ENCODE data around the gene MIEF2.

The MIEF2 gene

GRCh38 chr17:18309202-18309601, 48.7 kb downstream of the MIEF2 start:
- no peak overlapping the region for H3K4me3 ChIP-seq (ENCODE audit: low read depth, low read length)
- TF ChIP-seq, protein P1, sequence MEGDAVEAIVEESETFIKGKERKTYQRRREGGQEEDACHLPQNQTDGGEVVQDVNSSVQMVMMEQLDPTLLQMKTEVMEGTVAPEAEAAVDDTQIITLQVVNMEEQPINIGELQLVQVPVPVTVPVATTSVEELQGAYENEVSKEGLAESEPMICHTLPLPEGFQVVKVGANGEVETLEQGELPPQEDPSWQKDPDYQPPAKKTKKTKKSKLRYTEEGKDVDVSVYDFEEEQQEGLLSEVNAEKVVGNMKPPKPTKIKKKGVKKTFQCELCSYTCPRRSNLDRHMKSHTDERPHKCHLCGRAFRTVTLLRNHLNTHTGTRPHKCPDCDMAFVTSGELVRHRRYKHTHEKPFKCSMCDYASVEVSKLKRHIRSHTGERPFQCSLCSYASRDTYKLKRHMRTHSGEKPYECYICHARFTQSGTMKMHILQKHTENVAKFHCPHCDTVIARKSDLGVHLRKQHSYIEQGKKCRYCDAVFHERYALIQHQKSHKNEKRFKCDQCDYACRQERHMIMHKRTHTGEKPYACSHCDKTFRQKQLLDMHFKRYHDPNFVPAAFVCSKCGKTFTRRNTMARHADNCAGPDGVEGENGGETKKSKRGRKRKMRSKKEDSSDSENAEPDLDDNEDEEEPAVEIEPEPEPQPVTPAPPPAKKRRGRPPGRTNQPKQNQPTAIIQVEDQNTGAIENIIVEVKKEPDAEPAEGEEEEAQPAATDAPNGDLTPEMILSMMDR (IDR thresholded peaks at IDR 0.05; ENCODE audit: low read depth, low read length): no peak

DNA sequence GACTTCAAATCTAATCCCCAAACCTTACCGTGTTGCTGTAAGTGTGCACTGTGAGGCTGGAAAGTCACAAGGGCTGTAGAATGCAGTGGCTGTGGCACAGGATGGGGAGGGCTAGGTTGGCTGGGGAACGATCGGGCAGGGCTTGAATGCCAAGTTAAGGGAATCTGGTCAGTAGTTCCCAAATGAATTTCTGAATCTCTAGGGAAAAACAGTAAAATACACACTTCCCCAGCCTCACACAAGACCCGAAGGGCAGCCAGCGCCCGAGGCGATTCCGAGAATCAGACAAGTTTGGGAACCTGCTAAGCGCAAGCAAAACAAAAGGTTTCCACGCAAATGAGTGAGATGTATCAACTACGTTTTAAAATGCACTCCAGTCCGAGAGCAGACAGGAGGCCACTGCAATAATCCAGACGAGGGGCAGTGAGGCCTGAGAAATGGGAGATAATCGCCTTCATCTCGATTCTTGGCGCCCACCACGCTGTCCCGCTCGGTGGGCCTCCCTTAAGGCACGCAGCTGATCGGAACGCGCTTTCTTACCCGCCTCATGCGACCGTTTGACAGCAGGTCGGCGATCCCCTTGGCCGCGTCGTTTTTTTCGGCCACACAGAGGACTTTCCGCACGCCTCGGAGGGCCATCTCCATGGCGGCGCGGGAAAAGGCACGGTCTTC, 53.7 kb downstream of the MIEF2 start:
- TF ChIP-seq, protein P1 (IDR thresholded peaks at IDR 0.05; ENCODE audit: low read depth, low read length): no peak
- H3K4me3 ChIP-seq (ENCODE audit: low read depth, low read length): peak overlapping the region; percentile 78

- TF ChIP-seq, protein P1 (IDR thresholded peaks at IDR 0.05; ENCODE audit: low read depth, low read length): no peak
- peak within 1 kb of the TSS; percentile 78 for H3K4me3 ChIP-seq (ENCODE audit: low read depth, low read length)
These were observed 54.5 kb downstream of the MIEF2 start, which contains the start of the genes SMCR8 and TOP3A for GRCh38 chr17:18314731-18315561. Gene SMCR8 (plus strand): TSS chr17:18315293. CDS start chr17:18315790, 497 bp downstream. Gene TOP3A (minus strand): TSS chr17:18314994. CDS start chr17:18314778, 216 bp downstream.

GRCh38 chr17:18315562-18315922, 55.1 kb downstream of the MIEF2 start:
- TF ChIP-seq, protein P1 (IDR thresholded peaks at IDR 0.05; ENCODE audit: low read depth, low read length): no peak
- peak overlapping the region; percentile 78 for H3K4me3 ChIP-seq (ENCODE audit: low read depth, low read length)

DNA sequence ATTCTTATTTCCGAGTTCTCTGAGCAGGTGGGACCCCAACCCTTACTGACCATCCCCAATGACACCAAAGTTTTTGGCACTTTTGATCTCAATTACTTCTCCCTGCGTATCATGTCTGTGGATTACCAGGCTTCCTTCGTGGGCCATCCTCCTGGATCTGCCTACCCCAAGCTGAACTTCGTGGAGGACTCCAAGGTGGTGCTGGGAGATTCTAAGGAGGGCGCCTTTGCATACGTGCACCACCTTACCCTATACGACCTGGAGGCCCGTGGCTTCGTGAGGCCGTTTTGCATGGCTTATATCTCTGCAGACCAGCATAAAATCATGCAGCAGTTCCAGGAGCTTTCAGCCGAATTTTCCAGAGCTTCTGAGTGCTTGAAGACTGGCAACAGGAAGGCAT, 55.5 kb downstream of the MIEF2 start:
- TF ChIP-seq, protein P1 (IDR thresholded peaks at IDR 0.05; ENCODE audit: low read depth, low read length): no peak
- peak overlapping the region; percentile 78 for H3K4me3 ChIP-seq (ENCODE audit: low read depth, low read length)

Data from WI38 (cell line).